CD4-positive, CD25-positive, alpha-beta regulatory T cell (primary cell): ENCODE results near the gene FOSL1. TPM values are rescaled to one million over a fixed set of nuclear protein-coding genes. Genes with fewer than 3 reads are reported as not detected.

ENCODE experiments used
- ATAC-seq, 2 donors: fragments of 150-1000 bp; cut with Tn5 transposase; one replicate each; pipeline ENCODE4 v1.10.0; 2021; ENCODE audit warnings: low read depth in 2 of 2, moderate number of reproducible peaks in 2 of 2, moderate library complexity in 1 of 2
- DNase-seq, 3 donors: peaks; one replicate each; pipeline versions ENCODE4 v3.0.0 to v3.0.0-alpha.2; 2012 to 2022; ENCODE audit warnings: mixed read lengths in 1 of 3
- H3K27ac ChIP-seq: one replicate; pipeline ENCODE4 v1.7.0; 2013; ENCODE audit warnings: mild to moderate bottlenecking, low read length; ENCODE audit not compliant: insufficient read depth, poor library complexity, severe bottlenecking
- H3K27me3 ChIP-seq: one replicate; pipeline ENCODE4 v1.7.0; 2013; ENCODE audit warnings: low read length; ENCODE audit not compliant: control insufficient read depth, insufficient read depth
- H3K36me3 ChIP-seq: one replicate; pipeline ENCODE4 v1.7.0; 2013; ENCODE audit warnings: mild to moderate bottlenecking, low read length, moderate library complexity; ENCODE audit not compliant: control insufficient read depth, insufficient read depth
- H3K4me1 ChIP-seq: 2 replicates; pipeline ENCODE4 v1.7.0; 2013; ENCODE audit warnings: mild to moderate bottlenecking, low read length; ENCODE audit not compliant: insufficient read depth, control insufficient read depth, poor library complexity, severe bottlenecking
- H3K4me3 ChIP-seq: one replicate; pipeline ENCODE4 v1.7.0; 2013; ENCODE audit warnings: low read depth, mild to moderate bottlenecking, low read length, moderate library complexity
- H3K9me3 ChIP-seq, 2 experiments: 1 replicate in 1 of 2; 2 replicates in 1 of 2; pipeline ENCODE4 v1.7.0; 2013; ENCODE audit warnings: low read length in 2 of 2, mild to moderate bottlenecking in 1 of 2, moderate library complexity in 1 of 2; ENCODE audit not compliant: control insufficient read depth in 2 of 2
- H3K27ac Mint-ChIP-seq, 3 donors: one replicate each; pipeline ENCODE4 v1.8.0; 2020 to 2022; ENCODE audit warnings: mild to moderate bottlenecking in 3 of 3, mixed read lengths in 3 of 3, moderate library complexity in 2 of 3
- H3K27me3 Mint-ChIP-seq: one replicate; pipeline ENCODE4 v1.8.0; 2022; ENCODE audit warnings: mild to moderate bottlenecking, mixed read lengths
- H3K36me3 Mint-ChIP-seq: one replicate; pipeline ENCODE4 v1.8.0; 2020; ENCODE audit warnings: mixed read lengths
- H3K4me1 Mint-ChIP-seq, 4 donors: one replicate each; pipeline ENCODE4 v1.8.0; 2020 to 2022; ENCODE audit warnings: mixed read lengths in 4 of 4, mild to moderate bottlenecking in 1 of 4
- H3K4me3 Mint-ChIP-seq, 4 donors: one replicate each; pipeline ENCODE4 v1.8.0; 2020 to 2022; ENCODE audit warnings: mild to moderate bottlenecking in 4 of 4, mixed read lengths in 4 of 4, moderate library complexity in 3 of 4
- H3K9me3 Mint-ChIP-seq, 7 donors: one replicate each; pipeline ENCODE4 v1.8.0; 2020 to 2022; ENCODE audit warnings: mixed read lengths in 7 of 7, mild to moderate bottlenecking in 3 of 7, moderate library complexity in 2 of 7
- polyA plus RNA-seq, 4 donors: library from polyadenylated mRNA; unstranded; fragments of 300-500 nt; fragmentation: Illumina TruSeq; gene quantifications; one replicate each; pipeline ENCODE4 v1.2.3, GENCODE V29; 2021
- total RNA-seq: library from RNA; stranded (reverse); gene quantifications from one replicate; pipeline ENCODE4 v1.2.3, GENCODE V29; 2022

FOSL1 gene
- total and polyA plus RNA-seq, 5 donors from 2014 or later = 2.7 TPM; not detected in 4

DNA sequence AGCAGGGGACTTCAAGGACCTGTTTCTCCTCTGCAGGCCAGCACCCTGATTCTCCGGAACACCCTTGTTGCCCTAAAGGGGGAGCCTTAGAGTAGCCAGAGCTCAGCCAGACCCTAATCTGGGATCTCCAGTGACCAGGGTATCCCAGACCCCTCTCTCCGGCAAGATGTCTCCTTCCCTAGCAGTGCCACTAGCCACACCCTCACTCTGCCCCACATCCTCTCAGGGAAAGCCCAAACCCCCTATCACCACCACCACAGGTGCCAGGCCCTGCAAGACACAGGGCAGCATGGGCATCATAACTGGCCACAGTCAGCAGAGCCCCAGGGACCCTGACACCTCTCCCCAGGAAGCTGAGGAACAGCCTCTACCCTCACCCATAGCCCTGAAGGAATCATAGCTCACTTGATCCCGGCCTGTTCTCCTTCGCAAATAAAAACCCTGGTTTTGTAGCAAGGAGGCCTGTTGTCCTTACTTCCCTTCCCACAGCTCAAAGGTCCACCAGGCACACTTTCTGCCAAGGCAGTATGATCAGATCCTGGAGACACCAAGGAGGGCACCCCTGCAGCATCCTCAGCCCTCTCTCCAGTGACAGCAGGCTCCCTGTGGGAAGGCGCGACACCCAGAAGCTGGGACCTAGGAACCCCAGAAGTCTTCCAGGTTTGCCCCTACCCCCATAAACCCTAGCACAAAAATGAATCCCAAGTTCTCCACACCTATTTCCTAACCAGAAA lies 46.8 kb downstream of the FOSL1 start:
- peaks cover 36% of the 10 kb centered on the region for H3K4me1 ChIP-seq
- Mint-ChIP-seq H3K4me1 (peaks cover 3 to 46% (median 26%) of the 10 kb centered on the region in 4 donors), H3K9me3 (peaks cover 0 to 2% (median 0%) of the 10 kb centered on the region in 7 donors), H3K4me3 (peak overlapping the region in 1 of 4 donors; percentile 89), H3K27me3 (peaks cover 7% of the 10 kb centered on the region), H3K36me3 (peaks cover 40% of the 10 kb centered on the region), H3K27ac (peak overlapping the region in 2 of 3 donors; percentile 47 to 79)
- H3K9me3 ChIP-seq = peaks cover 6 to 9% of the 10 kb centered on the region in 2 experiments
- no peaks in the 10 kb centered on the region for H3K27me3 ChIP-seq
- ATAC-seq = no peak
- no peak overlapping the region for H3K4me3 ChIP-seq
- H3K27ac ChIP-seq = no peak overlapping the region
- H3K36me3 ChIP-seq = peaks cover 53% of the 10 kb centered on the region
- DNase-seq = no peak

DNA sequence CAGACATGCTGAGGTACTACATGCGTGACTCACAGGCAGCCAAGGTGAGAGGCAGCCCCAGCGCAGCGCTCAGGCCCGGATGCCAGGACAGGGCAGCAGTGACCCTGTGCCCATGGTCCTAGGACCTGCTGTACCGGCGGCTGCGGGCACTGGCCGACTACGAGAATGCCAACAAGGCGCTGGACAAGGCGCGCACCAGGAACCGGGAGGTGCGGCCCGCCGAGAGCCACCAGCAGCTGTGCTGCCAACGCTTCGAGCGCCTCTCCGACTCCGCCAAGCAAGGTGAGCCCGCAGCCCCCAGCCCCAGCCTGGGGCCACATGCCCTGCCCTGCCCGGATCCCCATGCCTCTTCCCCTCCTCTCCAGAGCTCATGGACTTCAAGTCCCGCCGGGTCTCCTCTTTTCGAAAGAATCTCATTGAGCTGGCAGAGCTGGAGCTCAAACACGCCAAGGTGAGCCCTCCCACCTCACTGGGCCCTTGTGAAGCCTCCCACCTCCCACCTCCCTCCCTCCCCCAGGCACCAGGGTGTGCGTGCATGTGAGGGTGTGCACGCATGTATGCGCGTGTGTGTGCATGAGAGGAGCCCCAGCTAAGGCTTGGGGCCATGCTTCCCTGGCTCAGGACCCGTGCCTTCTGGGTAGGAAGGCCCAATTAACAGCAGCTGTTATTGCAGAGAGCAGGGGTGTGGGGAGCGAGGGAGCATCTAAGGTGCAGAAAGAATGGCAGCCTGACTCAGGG lies 47.5 kb downstream of the FOSL1 start:
- no peak overlapping the region for H3K4me3 ChIP-seq
- H3K27me3 ChIP-seq = no peaks in the 10 kb centered on the region
- Mint-ChIP-seq H3K27me3 (no peaks in the 10 kb centered on the region), H3K4me1 (peaks cover 0 to 44% (median 23%) of the 10 kb centered on the region in 4 donors), H3K4me3 (peak overlapping the region in 1 of 4 donors; percentile 56), H3K27ac (no peak overlapping the region), H3K9me3 (peaks cover 0 to 2% (median 0%) of the 10 kb centered on the region in 7 donors), H3K36me3 (peaks cover 40% of the 10 kb centered on the region)
- peaks cover 34% of the 10 kb centered on the region for H3K4me1 ChIP-seq
- ATAC-seq = no peak
- H3K27ac ChIP-seq = no peak overlapping the region
- peaks cover 6 to 9% of the 10 kb centered on the region in 2 experiments for H3K9me3 ChIP-seq
- H3K36me3 ChIP-seq = peaks cover 53% of the 10 kb centered on the region
- DNase-seq = no peak

DNA sequence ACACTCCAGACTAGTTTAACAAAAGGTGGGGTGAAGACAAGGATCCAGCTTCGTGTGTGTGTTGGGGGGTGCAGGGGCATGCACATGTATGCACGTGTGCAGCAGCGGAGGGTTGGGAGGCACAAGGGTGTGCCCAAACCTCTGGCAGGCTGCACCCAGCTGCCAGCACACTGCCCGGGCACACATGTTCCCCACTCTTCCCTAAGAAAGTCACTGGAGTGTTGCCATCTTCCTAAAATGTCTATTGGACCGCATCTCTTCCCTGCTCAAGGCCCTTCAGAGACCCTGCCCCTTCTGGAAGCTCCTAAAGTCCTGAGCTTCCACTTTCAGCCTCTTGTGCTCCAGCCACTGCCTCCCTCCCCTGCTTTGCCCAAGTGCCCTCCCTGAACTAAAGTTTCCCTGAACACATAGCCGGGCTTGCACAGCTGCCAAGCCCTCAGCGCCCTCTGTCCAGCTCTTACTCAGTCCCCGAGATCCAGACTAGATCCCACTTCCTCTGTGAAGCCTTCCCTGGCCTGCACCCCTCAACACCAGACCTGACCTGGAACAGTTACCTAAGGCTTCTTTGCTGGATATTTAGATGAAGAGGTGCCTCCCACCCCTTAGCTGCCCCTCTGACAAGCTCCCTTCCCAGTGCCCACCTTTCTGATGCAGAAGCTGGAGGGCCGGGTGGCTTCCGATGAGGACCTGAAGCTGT lies 48.2 kb downstream of the FOSL1 start:
- Mint-ChIP-seq H3K36me3 (peaks cover 40% of the 10 kb centered on the region), H3K4me1 (peaks cover 0 to 43% (median 22%) of the 10 kb centered on the region in 4 donors), H3K27ac (peak overlapping the region in 2 of 3 donors; percentile 12 to 51), H3K4me3 (peak overlapping the region in 2 of 4 donors; percentile 26 to 56), H3K9me3 (peaks cover 0 to 2% (median 0%) of the 10 kb centered on the region in 7 donors), H3K27me3 (no peaks in the 10 kb centered on the region)
- Histone ChIP-seq H3K27ac (no peak overlapping the region), H3K9me3 (peaks cover 6 to 9% of the 10 kb centered on the region in 2 experiments), H3K27me3 (no peaks in the 10 kb centered on the region), H3K4me1 (peaks cover 34% of the 10 kb centered on the region), H3K4me3 (no peak overlapping the region), H3K36me3 (peaks cover 53% of the 10 kb centered on the region)
- ATAC-seq (no peak), DNase-seq (no peak)

DNA sequence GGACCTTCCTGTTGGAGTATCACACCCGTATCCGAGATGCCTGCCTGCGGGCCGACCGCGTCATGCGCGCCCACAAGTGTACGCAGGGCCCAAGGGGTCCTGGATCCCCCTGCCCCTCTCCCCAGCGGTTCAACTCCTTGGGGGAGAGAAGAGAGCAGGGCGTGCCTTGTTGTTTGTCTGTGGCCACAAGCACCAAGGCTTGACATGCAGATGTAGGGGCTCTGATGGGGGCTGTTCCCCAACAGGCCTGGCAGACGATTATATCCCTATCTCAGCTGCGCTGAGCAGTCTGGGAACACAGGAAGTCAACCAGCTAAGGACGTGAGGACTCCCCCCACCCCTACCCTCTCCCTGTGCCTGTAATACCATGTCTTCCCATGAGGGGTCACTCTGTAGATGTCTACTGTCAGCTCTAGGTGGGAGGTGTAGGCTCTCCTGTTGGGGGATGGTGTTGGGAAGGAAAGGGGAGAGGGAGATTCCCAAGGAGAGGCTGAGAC lies 49.1 kb downstream of the FOSL1 start:
- peaks cover 0 to 35% (median 14%) of the 10 kb centered on the region in 4 donors for H3K4me1 Mint-ChIP-seq
- peaks cover 51% of the 10 kb centered on the region for H3K36me3 ChIP-seq
- no peak overlapping the region for H3K4me3 Mint-ChIP-seq
- H3K4me3 ChIP-seq = no peak overlapping the region
- H3K4me1 ChIP-seq = peaks cover 25% of the 10 kb centered on the region
- peaks cover 6 to 9% of the 10 kb centered on the region in 2 experiments for H3K9me3 ChIP-seq
- DNase-seq (peak in 1 of 3 donors; percentile 42), ATAC-seq (no peak)
- H3K27me3 Mint-ChIP-seq = no peaks in the 10 kb centered on the region
- H3K27ac ChIP-seq = no peak overlapping the region
- no peaks in the 10 kb centered on the region for H3K27me3 ChIP-seq
- peaks cover 0 to 2% (median 0%) of the 10 kb centered on the region in 7 donors for H3K9me3 Mint-ChIP-seq
- peaks cover 32% of the 10 kb centered on the region for H3K36me3 Mint-ChIP-seq
- no peak overlapping the region for H3K27ac Mint-ChIP-seq

DNA sequence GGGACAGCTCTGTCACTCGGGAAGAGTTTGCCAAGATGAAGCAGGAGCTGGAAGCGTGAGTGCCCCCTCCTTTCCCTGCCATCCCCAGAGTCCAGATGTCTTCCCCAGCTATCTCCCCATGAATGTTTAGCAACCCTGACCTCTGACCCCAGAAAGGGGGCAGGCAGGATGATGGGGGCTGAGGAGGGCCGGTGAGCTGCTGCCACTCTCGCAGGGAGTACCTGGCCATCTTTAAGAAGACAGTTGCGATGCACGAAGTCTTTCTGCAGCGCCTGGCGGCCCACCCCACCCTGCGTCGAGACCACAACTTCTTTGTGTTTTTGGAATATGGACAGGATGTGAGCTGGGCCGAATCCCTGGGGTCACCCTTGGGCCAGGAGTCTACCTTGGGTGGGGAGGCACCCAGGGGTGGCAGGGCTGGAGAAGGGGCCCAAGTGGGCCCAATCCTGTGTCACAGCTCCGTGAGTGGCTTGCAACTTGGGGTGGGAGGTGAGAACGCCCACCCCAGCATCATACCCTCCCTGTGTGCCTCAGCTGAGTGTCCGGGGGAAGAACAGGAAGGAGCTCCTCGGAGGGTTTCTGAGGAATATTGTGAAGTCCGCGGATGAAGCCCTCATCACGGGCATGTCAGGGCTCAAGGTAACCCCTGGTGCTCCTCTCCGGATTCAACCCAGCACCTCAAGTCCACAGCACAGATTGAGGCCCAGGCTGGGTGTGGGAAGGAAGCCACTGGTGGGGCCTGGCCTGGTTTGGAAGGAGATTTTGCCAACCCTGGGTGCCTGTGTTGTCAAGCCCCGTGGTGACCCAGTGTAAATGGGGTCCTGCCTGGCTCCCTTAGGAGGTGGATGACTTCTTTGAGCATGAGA lies 49.7 kb downstream of the FOSL1 start:
- DNase-seq (no peak), ATAC-seq (no peak)
- H3K27me3 Mint-ChIP-seq = no peaks in the 10 kb centered on the region
- H3K36me3 ChIP-seq = peaks cover 44% of the 10 kb centered on the region
- H3K9me3 Mint-ChIP-seq = peaks cover 0 to 2% (median 0%) of the 10 kb centered on the region in 7 donors
- peaks cover 6 to 9% of the 10 kb centered on the region in 2 experiments for H3K9me3 ChIP-seq
- H3K27me3 ChIP-seq = no peaks in the 10 kb centered on the region
- H3K4me3 Mint-ChIP-seq = no peak overlapping the region
- H3K4me1 ChIP-seq = peaks cover 18% of the 10 kb centered on the region
- peaks cover 0 to 28% (median 9%) of the 10 kb centered on the region in 4 donors for H3K4me1 Mint-ChIP-seq
- no peak overlapping the region for H3K27ac ChIP-seq
- no peak overlapping the region for H3K4me3 ChIP-seq
- peaks cover 29% of the 10 kb centered on the region for H3K36me3 Mint-ChIP-seq
- H3K27ac Mint-ChIP-seq = no peak overlapping the region

DNA sequence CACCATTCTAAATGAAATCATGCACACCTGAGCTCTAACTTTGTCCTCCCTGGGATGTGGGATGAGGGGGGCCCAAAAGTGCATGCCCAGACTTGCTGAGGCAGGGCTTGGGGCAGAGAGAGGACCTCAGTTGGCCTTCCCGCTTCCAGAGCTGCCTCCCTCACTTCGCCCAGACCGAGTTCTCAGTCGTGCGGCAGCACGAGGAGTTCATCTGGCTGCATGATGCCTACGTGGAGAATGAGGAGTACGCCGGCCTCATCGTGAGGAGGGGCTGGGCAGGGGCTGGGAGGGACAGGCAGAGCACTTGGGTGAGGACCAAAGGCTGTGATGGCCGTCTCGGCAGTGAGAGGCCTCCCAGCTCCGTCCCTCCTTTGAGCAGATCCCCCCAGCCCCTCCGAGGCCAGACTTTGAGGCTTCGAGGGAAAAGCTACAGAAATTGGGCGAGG lies 50.4 kb downstream of the FOSL1 start:
- peaks cover 38% of the 10 kb centered on the region for H3K36me3 ChIP-seq
- Mint-ChIP-seq H3K4me3 (no peak overlapping the region), H3K27me3 (no peaks in the 10 kb centered on the region), H3K9me3 (peaks cover 0 to 2% (median 0%) of the 10 kb centered on the region in 7 donors), H3K4me1 (peaks cover 0 to 24% (median 8%) of the 10 kb centered on the region in 4 donors), H3K36me3 (peaks cover 27% of the 10 kb centered on the region), H3K27ac (no peak overlapping the region)
- no peaks in the 10 kb centered on the region for H3K27me3 ChIP-seq
- ATAC-seq (no peak), DNase-seq (no peak)
- no peak overlapping the region for H3K27ac ChIP-seq
- H3K4me3 ChIP-seq = no peak overlapping the region
- H3K9me3 ChIP-seq = peaks cover 6 to 9% of the 10 kb centered on the region in 2 experiments
- peaks cover 12% of the 10 kb centered on the region for H3K4me1 ChIP-seq
